SH-SY5Y (cell line): ENCODE data around the gene TNIP1.

ENCODE experiments used
- GATA2 ChIP-seq: IDR thresholded peaks from 2 replicates; pipeline ENCODE4 v1.6.1; 2011; ENCODE audit warnings: mild to moderate bottlenecking, low read depth, low read length
- GATA3 ChIP-seq: IDR thresholded peaks from 2 replicates; pipeline ENCODE4 v1.6.1; 2011; ENCODE audit warnings: low read depth, mild to moderate bottlenecking, low read length, moderate library complexity

The TNIP1 gene, protein sequence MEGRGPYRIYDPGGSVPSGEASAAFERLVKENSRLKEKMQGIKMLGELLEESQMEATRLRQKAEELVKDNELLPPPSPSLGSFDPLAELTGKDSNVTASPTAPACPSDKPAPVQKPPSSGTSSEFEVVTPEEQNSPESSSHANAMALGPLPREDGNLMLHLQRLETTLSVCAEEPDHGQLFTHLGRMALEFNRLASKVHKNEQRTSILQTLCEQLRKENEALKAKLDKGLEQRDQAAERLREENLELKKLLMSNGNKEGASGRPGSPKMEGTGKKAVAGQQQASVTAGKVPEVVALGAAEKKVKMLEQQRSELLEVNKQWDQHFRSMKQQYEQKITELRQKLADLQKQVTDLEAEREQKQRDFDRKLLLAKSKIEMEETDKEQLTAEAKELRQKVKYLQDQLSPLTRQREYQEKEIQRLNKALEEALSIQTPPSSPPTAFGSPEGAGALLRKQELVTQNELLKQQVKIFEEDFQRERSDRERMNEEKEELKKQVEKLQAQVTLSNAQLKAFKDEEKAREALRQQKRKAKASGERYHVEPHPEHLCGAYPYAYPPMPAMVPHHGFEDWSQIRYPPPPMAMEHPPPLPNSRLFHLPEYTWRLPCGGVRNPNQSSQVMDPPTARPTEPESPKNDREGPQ

GRCh38 chr5:151080613-151081430 lies at the start of gene TNIP1:
TNIP1 (minus strand) TSS chr5:151081034; CDS start chr5:151065095, 15,939 bp downstream.
- no peak for TF ChIP-seq GATA3
- TF ChIP-seq GATA2, result no peak

DNA sequence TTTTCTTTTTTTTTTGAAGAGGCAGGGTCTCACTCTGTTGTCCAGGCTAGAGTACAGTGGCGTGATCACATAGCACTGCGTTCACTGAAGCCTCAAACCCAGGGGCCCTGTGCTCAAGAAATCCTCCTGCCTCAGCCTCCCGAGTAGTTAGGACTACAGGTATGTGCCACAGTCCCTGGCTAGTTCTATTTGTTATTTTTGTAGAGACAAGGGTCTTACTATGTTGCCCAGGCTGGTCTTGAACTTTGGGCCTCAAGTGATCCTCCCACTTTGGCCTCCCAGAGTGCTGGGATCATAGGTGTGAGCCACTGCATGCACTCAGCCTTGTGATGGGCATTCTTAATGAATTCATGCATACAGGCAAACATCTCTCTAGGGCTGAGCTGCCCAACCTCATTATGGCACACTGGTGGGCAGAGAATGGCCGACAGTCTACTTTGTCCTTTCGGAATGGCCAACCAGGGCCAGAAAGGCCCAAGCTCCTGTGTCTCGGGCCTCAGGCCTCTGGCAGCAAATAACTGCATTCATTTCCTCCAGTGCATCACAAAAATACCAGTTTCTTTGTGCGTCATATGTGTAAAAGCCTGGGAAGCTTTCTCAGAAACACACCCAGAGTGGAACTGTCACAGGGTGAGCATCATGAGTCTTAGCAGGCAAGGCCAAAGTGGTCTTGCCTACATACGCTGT lies 49.5 kb upstream of the TNIP1 start:
- TF ChIP-seq GATA2 (no peak), GATA3 (no peak)

DNA sequence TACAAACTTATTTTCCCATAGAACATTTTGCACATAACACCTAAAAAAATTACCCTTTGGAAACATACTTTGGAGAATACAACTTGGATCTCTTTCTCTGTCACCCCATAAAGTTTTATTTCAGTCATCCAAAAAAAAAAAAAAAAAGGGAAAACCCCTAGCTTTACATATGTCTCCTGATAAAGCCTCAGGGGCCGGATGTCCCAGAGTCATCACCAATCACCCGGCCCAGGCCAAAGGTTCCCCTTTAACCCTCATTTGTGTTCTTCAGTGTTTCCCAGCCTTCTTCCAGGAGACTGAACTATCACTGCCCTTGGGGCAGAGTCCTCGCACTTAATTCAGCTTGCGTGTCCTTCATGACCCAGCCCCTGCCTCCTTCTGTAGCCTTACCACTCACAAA lies 48.0 kb upstream of the TNIP1 start:
- TF ChIP-seq GATA3 (no peak), GATA2 (no peak)

GRCh38 chr5:151127926-151128325 lies 47.1 kb upstream of the TNIP1 start:
- TF ChIP-seq GATA2 (no peak), GATA3 (no peak)

GRCh38 chr5:151126199-151126645 lies 45.4 kb upstream of the TNIP1 start:
- TF ChIP-seq GATA3, result no peak
- no peak for TF ChIP-seq GATA2

GRCh38 chr5:151125421-151125820 lies 44.6 kb upstream of the TNIP1 start:
- TF ChIP-seq GATA2 (no peak), GATA3 (no peak)

DNA sequence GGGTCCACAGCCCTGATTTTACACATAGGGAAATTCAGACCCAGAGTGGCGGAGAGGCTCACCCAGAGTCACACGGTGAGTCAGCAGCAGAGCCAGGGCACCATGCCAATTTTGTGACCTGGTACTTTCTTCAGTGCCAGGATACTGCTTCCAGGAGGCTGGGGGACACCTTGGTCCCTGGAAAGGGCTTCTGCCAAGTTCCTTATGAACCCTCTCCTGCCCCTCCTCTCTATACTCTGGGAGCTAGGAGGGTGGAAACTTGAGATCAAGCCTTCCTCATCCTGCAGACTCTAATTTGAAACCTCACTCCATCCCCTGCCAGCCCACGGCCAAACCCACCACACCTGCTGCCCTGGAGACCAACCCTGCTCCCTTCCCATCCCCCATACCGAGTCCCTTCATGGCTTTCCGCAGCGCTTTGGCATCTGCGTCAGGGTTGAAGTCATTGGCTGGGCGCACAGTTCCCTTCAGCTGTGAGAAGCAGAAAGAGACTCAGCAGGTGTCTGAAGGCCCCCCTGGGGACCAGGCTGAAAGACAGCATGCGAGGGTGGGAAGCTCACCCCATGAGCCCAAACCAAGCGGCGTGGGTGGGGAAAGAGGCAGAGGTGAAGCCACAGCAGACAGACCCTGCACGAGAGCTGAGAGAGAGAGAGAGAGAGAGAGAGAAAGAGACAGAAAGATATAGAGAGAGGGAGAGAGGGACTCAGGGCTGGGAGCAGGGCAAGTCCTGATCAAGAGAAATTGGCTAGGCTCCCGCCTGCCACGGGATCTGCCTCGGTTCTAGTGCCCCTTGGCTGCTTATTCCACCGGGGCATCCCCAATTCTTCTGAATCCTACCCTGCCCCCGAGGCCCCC lies 43.3 kb upstream of the TNIP1 start:
- TF ChIP-seq GATA2 (no peak), GATA3 (no peak)

GRCh38 chr5:151122828-151123227 lies 42.0 kb upstream of the TNIP1 start:
- TF ChIP-seq GATA3 (no peak), GATA2 (no peak)

GRCh38 chr5:151121665-151122064 lies 40.8 kb upstream of the TNIP1 start:
- TF ChIP-seq GATA3 (no peak), GATA2 (no peak)

DNA sequence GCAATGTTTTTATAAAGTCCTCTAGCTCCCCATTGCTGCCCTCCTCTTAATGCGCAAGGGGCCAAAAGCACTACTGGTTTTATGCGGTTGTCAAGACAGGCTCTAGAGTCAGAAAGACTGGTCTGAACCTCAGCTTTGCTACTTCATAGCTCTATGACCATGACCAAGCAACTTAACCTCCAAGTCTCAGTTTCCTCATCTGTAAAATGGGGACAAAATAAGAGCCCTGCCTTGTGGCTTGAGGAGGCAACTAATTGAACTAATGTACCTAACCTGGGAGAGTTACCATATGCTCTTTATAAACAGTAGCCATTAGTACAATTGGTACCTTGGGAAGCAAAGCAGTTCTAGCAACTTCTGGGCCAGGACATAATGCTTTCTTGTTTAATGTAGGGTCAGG lies 40.3 kb upstream of the TNIP1 start:
- TF ChIP-seq GATA2 (no peak), GATA3 (no peak)

- no peak for TF ChIP-seq GATA2
- no peak for TF ChIP-seq GATA3
Measured at GRCh38 chr5:151118913-151119575, 38.2 kb upstream of the TNIP1 start.

GRCh38 chr5:151115272-151115905 lies 34.6 kb upstream of the TNIP1 start:
- TF ChIP-seq GATA3, result no peak
- TF ChIP-seq GATA2, result no peak

- TF ChIP-seq GATA2, result no peak
- TF ChIP-seq GATA3, result no peak
Measured at GRCh38 chr5:151113651-151114050, 32.8 kb upstream of the TNIP1 start.
